Measurements from ENCODE around the gene MIGA1.

DNA sequence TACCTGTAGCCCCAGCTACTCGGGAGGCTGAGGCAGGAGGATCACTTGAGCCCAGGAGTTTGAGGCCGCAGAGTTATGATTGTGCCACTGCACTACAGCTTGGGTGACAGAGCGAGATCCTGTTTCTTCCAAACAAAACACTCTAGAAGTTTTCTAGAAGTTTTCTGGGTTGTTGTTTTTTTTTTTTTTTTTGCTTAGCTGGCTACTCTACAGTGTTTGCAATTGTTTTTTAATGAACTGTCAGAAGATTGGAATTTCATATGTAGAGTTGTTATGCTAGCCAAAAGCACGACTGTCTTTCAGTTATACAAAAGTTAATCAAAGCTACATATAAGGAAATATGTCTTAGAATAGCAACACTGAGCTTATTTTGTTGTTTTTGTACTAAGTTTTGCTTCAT lies 78.1 kb downstream of the MIGA1 start:
- TF ChIP-seq, protein P1, sequence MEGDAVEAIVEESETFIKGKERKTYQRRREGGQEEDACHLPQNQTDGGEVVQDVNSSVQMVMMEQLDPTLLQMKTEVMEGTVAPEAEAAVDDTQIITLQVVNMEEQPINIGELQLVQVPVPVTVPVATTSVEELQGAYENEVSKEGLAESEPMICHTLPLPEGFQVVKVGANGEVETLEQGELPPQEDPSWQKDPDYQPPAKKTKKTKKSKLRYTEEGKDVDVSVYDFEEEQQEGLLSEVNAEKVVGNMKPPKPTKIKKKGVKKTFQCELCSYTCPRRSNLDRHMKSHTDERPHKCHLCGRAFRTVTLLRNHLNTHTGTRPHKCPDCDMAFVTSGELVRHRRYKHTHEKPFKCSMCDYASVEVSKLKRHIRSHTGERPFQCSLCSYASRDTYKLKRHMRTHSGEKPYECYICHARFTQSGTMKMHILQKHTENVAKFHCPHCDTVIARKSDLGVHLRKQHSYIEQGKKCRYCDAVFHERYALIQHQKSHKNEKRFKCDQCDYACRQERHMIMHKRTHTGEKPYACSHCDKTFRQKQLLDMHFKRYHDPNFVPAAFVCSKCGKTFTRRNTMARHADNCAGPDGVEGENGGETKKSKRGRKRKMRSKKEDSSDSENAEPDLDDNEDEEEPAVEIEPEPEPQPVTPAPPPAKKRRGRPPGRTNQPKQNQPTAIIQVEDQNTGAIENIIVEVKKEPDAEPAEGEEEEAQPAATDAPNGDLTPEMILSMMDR (IDR thresholded peaks at IDR 0.05), result no peak
- no peak for TF ChIP-seq EP300 (IDR thresholded peaks at IDR 0.05)
- no peak for TF ChIP-seq POLR2AphosphoS5 (IDR thresholded peaks at IDR 0.05)
- TF ChIP-seq POLR2A (IDR thresholded peaks at IDR 0.05), result no peak
